GM21528 (cell line): Measurements from ENCODE around the gene MDM2.
"Not testable (repeated sequence)": the region's sequence is repeated elsewhere in the genome, so short reads cannot be mapped to it uniquely, and the experiment has no call there.

Experiments
- ATAC-seq: cut with Tn5 transposase; IDR thresholded peaks from one replicate; pipeline ENCODE4 v1.9.1; 2021; ENCODE audit warnings: mild to moderate bottlenecking, moderate library complexity; ENCODE audit not compliant: unreplicated experiment, low FRiP score

The MDM2 gene

DNA sequence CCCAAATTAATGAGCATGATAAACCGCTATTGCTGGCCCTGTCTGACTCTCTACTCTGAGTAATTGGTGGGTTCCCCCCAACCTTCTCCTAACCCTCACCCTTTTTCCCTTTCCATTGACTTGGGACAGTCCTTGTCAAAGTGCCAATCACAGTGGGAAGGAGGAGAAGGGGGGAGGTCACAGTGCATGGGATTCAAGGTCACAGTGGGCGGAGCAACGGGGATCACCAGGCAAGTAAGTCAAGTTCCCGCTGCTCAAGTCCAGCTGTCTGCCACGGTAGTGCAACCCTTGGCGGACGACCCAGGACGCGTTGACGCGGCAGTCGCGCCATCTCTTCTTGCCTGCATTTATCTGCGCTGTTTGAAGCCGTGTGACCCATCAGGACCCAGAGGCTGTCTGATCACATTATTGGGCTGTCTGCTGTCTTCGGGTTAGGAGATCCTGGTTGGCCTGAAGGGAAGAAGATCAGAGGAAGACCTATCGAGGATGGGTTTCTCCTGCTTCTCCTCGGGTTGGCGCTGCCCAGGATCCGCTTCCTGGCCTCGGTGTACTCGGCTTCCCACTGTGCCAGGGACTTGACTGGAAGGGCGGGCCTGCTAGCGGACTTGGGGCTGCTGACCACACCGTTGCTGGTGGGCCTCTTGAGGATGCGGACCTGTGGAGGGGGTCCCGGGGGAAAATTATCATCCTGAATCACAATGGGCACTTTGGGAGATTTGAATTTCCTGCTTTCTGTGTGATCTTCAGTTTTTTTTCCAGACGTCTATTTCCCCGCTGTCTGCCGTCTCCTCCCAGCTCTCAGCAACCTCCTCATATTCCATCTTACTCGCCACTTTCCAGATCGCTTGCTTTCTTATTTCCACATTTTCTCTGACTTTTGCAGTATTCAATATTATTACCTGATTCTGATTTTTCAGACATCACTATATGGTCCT, 3.1 kb upstream of the MDM2 start:
- no peak for ATAC-seq

GRCh38 chr12:68805592-68806120, 2.3 kb upstream of the MDM2 start:
- ATAC-seq: no peak

DNA sequence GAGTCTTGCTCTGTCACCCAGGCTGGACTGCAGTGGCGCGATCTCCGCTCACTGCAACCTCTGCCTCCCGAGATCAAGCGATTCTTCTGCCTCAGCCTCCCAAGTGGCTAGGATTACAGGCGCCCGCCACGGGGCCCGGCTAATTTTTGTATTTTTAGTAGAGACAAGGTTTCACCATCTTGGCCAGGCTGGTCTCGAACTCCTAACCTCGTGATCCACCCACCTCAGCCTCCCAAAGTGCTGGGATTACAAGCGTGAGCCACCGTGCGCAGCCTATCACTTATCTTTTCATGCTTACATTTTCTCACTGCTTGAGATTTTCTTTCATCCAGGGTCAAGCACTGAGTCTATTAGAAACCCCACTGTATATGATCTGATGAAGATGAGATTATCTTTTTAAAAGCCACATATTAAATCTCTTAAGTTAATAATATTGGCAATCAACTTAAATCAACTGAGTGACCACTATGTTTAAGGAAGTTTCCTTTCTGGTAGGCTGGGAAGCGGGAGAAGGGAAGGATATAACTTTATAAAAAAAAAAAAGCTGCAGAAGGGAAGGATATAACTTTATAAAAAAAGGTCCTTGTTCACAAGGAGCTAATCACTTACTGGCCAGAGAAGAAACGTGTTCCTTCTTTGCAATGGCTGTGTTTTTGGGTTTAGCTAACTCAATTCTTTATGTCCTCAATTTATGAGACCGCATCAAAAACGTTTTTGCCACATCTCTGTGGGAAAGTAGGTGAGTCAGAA, 1.3 kb upstream of the MDM2 start:
- no peak for ATAC-seq

GRCh38 chr12:68807274-68807575, 752 bp upstream of the MDM2 start:
- ATAC-seq: not testable (repeated sequence)

GRCh38 chr12:68808388-68809189, 612 bp downstream of the MDM2 start:
- ATAC-seq: peak; percentile 52

GRCh38 chr12:68809190-68810026, 1.4 kb downstream of the MDM2 start:
- no peak for ATAC-seq

DNA sequence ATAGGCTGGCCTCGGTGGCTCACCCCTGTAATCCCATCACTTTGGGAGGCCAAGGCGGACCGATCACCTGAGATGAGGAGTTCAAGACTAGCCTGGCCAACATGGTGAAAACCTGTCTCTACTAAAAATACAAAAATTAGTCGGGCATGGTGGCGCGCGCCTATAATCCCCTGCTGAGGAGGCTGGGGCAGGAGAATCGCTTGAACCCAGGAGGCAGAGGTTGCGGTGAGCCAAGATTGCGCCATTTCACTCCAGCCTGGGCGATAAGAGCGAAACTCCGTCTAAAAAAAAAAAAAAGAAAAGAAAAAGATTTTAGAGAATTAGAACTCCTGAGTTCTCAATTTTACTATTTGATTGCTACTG, 2.0 kb downstream of the MDM2 start:
- ATAC-seq: not testable (repeated sequence)

DNA sequence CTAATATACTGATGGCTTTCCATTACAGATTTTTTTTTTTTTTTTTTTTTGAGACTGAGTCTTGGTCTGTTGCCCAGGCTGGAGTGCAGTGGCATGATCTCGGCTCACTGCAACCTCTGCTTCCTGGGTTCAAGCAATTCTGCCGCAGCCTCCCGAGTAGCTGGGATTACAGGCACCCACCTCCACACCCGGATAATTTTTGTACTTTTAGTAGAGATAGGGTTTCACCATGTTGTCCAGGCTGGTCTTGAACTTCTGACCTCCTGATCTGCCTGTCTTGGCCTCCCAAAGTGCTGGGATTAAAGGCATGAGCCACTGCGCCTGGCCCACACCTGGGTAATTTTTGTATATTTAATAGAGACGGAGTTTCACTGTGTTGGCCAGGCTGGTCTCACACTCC, 3.6 kb downstream of the MDM2 start:
- ATAC-seq: not testable (repeated sequence)

- ATAC-seq: no peak
Observed at GRCh38 chr12:68812553-68813241, 4.7 kb downstream of the MDM2 start.

GRCh38 chr12:68813242-68813593, 5.2 kb downstream of the MDM2 start:
- no peak for ATAC-seq

DNA sequence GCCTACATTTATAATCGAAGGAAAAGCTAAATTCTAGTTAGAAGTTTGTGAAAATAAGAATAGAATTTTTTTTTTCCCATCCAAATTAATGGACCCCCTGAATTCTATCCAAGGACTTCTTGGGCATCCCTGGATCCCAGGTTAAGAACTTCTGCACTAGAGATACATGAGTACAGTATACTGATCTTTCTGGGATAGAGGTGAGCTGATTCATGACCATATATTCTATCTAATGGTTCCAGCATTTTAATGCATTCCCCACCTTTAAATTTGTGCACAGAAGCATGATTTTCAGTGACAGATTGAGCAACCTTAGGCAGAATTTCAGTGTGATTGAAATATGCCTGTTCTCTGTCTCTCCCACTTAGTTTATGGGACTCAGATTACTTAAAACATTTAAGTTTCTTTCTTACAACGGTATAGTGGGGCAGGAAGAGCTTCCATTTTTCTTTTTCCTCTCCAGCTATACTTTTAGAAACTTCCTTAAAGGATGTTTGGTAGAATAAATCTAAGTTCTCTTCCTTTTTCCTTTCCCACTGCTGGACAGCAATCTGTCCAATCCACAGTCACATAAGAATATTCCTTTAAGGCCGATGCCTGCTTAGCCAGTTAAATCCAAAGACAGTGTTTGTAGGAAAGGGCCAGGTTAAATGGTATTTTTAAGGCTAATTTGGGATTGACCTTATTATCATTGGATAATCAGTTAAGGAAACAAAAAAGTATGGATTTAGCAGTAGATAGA, 6.7 kb downstream of the MDM2 start:
- no peak for ATAC-seq

- ATAC-seq: no peak
Observed at GRCh38 chr12:68815232-68815927, 7.4 kb downstream of the MDM2 start.

DNA sequence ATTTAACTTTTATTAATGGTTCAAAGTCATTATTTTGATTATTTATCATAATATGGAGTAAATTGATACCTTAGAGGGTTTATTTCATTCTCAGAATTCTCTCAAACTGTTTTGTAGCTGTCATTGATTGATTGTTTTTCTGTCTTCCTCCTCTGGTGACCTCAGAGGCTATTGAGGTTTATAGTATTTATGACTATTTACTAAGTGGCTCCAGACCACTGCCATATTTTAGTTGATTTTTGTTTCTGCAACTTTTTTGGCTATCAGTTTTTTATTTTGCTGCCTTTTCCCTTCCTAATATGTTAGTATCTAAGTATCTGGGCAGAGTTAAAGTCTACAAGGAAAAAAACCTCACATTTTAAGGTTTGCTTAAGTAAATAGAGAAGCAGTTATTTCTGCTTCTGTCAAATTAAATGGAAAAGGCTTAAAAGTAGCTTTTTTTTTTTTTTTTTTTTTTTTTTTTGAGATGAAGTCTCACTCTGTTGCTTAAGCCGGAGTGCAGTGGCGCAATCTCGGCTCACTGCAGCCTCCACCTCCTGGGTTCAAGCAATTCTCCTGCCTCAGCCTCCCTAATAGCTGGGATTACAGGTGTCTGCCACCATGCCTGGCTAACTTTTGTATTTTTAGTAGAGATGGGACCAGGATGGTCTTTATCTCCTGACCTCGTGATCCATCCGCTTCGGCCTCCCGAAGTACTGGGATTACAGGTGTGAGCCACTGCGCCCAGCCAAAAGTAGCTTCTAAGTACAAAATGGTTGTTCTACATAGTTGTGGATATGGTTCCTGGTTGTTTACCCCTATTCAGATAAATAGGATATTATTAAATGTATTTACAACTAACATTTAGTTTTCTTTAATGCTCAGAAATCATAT, 8.2 kb downstream of the MDM2 start:
- ATAC-seq: no peak

GRCh38 chr12:68819481-68819880, 11.5 kb downstream of the MDM2 start:
- not testable (repeated sequence) for ATAC-seq

- ATAC-seq: no peak
Observed at GRCh38 chr12:68821357-68822188, 13.6 kb downstream of the MDM2 start.

GRCh38 chr12:68823696-68824095, 15.7 kb downstream of the MDM2 start:
- no peak for ATAC-seq
